Body of pancreas (tissue), 4 donors: ENCODE results near the gene KNCN.

Experiments used
- POLR2A ChIP-seq, 3 donors: fragments of 450-650 bp; IDR thresholded peaks; one replicate each; pipeline ENCODE4 v1.6.1; 2016; ENCODE audit warnings: antibody characterized with exemption in 3 of 3, mild to moderate bottlenecking in 2 of 3
- TF ChIP-seq, protein P1 (sequence below), 7 experiments: fragments of 450-650 bp in 4 of 7; fragments of 200-600 bp in 3 of 7; sonication (generic) in 3 of 7; IDR thresholded peaks; one replicate each; pipeline ENCODE4 v1.5.1; 2016 to 2019; ENCODE audit warnings: antibody characterized with exemption in 7 of 7

DNA sequence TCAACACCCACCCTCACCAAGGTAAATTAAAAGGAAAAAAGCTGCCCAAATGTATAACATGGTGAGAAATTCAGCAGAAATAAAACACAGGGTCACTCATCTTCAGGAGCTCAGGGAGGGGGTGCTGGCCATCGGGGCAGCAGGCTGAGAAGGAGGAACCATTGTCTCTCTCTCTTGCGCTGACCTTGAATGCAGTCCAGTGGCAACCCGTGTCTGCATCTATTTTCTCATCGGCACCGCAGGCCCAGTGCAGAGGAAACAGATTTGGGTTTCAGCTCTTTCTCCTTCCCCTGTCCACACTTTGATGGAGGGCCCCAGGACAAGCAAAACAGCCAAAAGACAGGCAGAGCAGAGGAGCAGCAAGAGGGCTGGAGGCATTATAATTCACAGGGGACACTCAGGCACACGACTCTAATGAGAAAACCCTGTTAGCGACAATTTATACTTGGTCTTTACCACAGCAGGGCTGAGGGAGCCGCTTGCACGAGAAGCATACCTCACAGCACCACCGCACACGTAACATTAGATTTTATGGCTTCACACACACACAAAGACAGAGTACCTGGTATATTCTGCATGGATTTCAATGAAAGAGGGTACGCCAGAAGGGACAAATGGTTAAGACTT is 34.0 kb upstream of the KNCN start:
- TF ChIP-seq, protein P1, sequence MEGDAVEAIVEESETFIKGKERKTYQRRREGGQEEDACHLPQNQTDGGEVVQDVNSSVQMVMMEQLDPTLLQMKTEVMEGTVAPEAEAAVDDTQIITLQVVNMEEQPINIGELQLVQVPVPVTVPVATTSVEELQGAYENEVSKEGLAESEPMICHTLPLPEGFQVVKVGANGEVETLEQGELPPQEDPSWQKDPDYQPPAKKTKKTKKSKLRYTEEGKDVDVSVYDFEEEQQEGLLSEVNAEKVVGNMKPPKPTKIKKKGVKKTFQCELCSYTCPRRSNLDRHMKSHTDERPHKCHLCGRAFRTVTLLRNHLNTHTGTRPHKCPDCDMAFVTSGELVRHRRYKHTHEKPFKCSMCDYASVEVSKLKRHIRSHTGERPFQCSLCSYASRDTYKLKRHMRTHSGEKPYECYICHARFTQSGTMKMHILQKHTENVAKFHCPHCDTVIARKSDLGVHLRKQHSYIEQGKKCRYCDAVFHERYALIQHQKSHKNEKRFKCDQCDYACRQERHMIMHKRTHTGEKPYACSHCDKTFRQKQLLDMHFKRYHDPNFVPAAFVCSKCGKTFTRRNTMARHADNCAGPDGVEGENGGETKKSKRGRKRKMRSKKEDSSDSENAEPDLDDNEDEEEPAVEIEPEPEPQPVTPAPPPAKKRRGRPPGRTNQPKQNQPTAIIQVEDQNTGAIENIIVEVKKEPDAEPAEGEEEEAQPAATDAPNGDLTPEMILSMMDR (IDR thresholded peaks at IDR 0.05): no peak
- TF ChIP-seq POLR2A (IDR thresholded peaks at IDR 0.05): no peak
